Natural killer cell (primary cell): ENCODE measurements around the gene MAFG. TPM values are rescaled to one million over a fixed set of nuclear protein-coding genes. Genes with fewer than 3 reads are reported as not detected.

Source experiments
- ATAC-seq, 3 donors: fragments of 150-1000 bp in 2 of 3; fragments of 200-7000 bp in 1 of 3; cut with Tn5 transposase; 1 replicate in 1 of 3; 2 replicates in 2 of 3; pipeline ENCODE4 v1.10.0; 2021; ENCODE audit warnings: mild to moderate bottlenecking in 2 of 3, moderate library complexity in 2 of 3
- DNase-seq, 2 donors: peaks; one replicate each; pipeline versions ENCODE4 v3.0.0 to v3.0.0-alpha.2; 2013 to 2021; ENCODE audit warnings: mixed read lengths in 1 of 2
- H3K27ac ChIP-seq: one replicate; pipeline ENCODE4 v1.5.1; 2013; ENCODE audit warnings: mild to moderate bottlenecking, low read length
- H3K27me3 ChIP-seq: one replicate; pipeline ENCODE4 v1.6.1; 2013; ENCODE audit warnings: low read length; ENCODE audit not compliant: control insufficient read depth, insufficient read depth
- H3K36me3 ChIP-seq: one replicate; pipeline ENCODE4 v1.6.1; 2013; ENCODE audit warnings: low read length; ENCODE audit not compliant: control insufficient read depth, insufficient read depth
- H3K4me1 ChIP-seq: one replicate; pipeline ENCODE4 v1.6.1; 2013; ENCODE audit warnings: low read length; ENCODE audit not compliant: control insufficient read depth, insufficient read depth
- H3K4me3 ChIP-seq: one replicate; pipeline ENCODE4 v1.5.1; 2013; ENCODE audit warnings: low read length
- H3K9me3 ChIP-seq: one replicate; pipeline ENCODE4 v1.6.1; 2013; ENCODE audit warnings: low read length; ENCODE audit not compliant: control insufficient read depth, insufficient read depth
- H3K27ac Mint-ChIP-seq, 2 donors: one replicate each; pipeline ENCODE4 v1.8.0; 2022; ENCODE audit warnings: mild to moderate bottlenecking in 2 of 2, mixed read lengths in 2 of 2, moderate library complexity in 1 of 2
- H3K27me3 Mint-ChIP-seq, 2 donors: one replicate each; pipeline ENCODE4 v1.8.0; 2022; ENCODE audit warnings: low read depth in 2 of 2, mixed read lengths in 2 of 2
- H3K36me3 Mint-ChIP-seq: one replicate; pipeline ENCODE4 v1.8.0; 2022; ENCODE audit warnings: mixed read lengths
- H3K4me1 Mint-ChIP-seq, 2 donors: one replicate each; pipeline ENCODE4 v1.8.0; 2022; ENCODE audit warnings: mixed read lengths in 2 of 2
- H3K4me3 Mint-ChIP-seq: one replicate; pipeline ENCODE4 v1.8.0; 2022; ENCODE audit warnings: mild to moderate bottlenecking, moderate library complexity, mixed read lengths
- H3K9me3 Mint-ChIP-seq, 2 donors: one replicate each; pipeline ENCODE4 v1.8.0; 2022; ENCODE audit warnings: mixed read lengths in 2 of 2
- CTCF ChIP-seq: fragments of 200-600 bp; IDR thresholded peaks from one replicate; pipeline ENCODE4 v1.8.0; 2022; ENCODE audit warnings: antibody characterized with exemption
- WGBS: methylation state at CpG from one replicate; pipeline ENCODE4 v1.1.7; 2013; ENCODE audit warnings: missing lambda C conversion rate; ENCODE audit not compliant: insufficient coverage; 5-methylcytosine and 5-hydroxymethylcytosine counted together
- intact Hi-C: fragments of 100-400 bp; cut with micrococcal nuclease; formaldehyde crosslinking; loops from one replicate; pipeline ENCODE4 v1.14.2; 2022
- total RNA-seq, 4 donors: library from RNA; stranded (reverse); fragments of 120-200 nt in 1 of 4; gene quantifications; one replicate each; pipeline versions ENCODE4 v1.2.3 to v1.2.4, GENCODE V29; 2013 to 2022

The MAFG gene
- total RNA-seq, 3 donors from 2014 or later (not counting 1 experiment from before 2014, with no cell fraction given), result 11.9 to 14.6 (median 13.2) TPM

GRCh38 chr17:81947189-81947588, 19.7 kb upstream of the MAFG start, which contains the start of gene MYADML2:
TSS of gene MYADML2 (minus strand) at chr17:81947233. CDS start at chr17:81941741, 5,492 bp downstream.
- Histone ChIP-seq H3K9me3 (no peaks in the 10 kb centered on the region), H3K4me3 (no peak within 1 kb of the TSS), H3K27me3 (no peaks in the 10 kb centered on the region), H3K27ac (no peak within 1 kb of the TSS), H3K4me1 (no peaks in the 10 kb centered on the region), H3K36me3 (no peaks in the 10 kb centered on the region)
- Mint-ChIP-seq H3K27ac (no peak within 1 kb of the TSS), H3K4me1 (no peaks in the 10 kb centered on the region), H3K27me3 (peaks cover 0 to 3% of the 10 kb centered on the region in 2 donors), H3K36me3 (no peaks in the 10 kb centered on the region), H3K4me3 (no peak within 1 kb of the TSS), H3K9me3 (no peaks in the 10 kb centered on the region)
- ATAC-seq (no peak), DNase-seq (no peak)
- intact Hi-C loops, result no loop called here
- WGBS, result 90% methylated on average over 13 of the region's 13 CpGs
- no peak for TF ChIP-seq CTCF

- H3K4me3 Mint-ChIP-seq, result no peak overlapping the region
- intact Hi-C loops, result no loop called here
Measured at GRCh38 chr17:81944858-81945257, 17.3 kb upstream of the MAFG start.

GRCh38 chr17:81942167-81942553, 14.6 kb upstream of the MAFG start:
- no peak for TF ChIP-seq CTCF
- H3K36me3 Mint-ChIP-seq, result no peaks in the 10 kb centered on the region
- intact Hi-C loops, result no loop called here
- WGBS, result 72% methylated on average over 11 of the region's 12 CpGs
- H3K9me3 Mint-ChIP-seq, result no peaks in the 10 kb centered on the region
- H3K36me3 ChIP-seq, result no peaks in the 10 kb centered on the region
- peaks cover 5% of the 10 kb centered on the region for H3K4me1 ChIP-seq
- H3K4me3 Mint-ChIP-seq, result no peak overlapping the region
- no peak for ATAC-seq
- no peak for DNase-seq
- peaks cover 6% of the 10 kb centered on the region for H3K27me3 ChIP-seq
- H3K27me3 Mint-ChIP-seq, result no peaks in the 10 kb centered on the region
- H3K9me3 ChIP-seq, result no peaks in the 10 kb centered on the region
- no peak overlapping the region for H3K27ac Mint-ChIP-seq
- H3K4me3 ChIP-seq, result no peak overlapping the region
- H3K4me1 Mint-ChIP-seq, result peaks cover 0 to 7% of the 10 kb centered on the region in 2 donors
- no peak overlapping the region for H3K27ac ChIP-seq

More at GRCh38 chr17:81944858-81945257, 17.3 kb upstream of the MAFG start:
- TF ChIP-seq CTCF, result no peak
- Mint-ChIP-seq H3K27me3 (peaks cover 0 to 3% of the 10 kb centered on the region in 2 donors), H3K27ac (no peak overlapping the region), H3K36me3 (no peaks in the 10 kb centered on the region), H3K4me1 (no peaks in the 10 kb centered on the region), H3K9me3 (no peaks in the 10 kb centered on the region)
- no peaks in the 10 kb centered on the region for H3K27me3 ChIP-seq
- no peak overlapping the region for H3K27ac ChIP-seq
- no peak overlapping the region for H3K4me3 ChIP-seq
- H3K36me3 ChIP-seq, result no peaks in the 10 kb centered on the region
- DNase-seq (no peak), ATAC-seq (no peak)
- 91% methylated on average over 9 of the region's 9 CpGs for WGBS
- no peaks in the 10 kb centered on the region for H3K9me3 ChIP-seq
- no peaks in the 10 kb centered on the region for H3K4me1 ChIP-seq

DNA sequence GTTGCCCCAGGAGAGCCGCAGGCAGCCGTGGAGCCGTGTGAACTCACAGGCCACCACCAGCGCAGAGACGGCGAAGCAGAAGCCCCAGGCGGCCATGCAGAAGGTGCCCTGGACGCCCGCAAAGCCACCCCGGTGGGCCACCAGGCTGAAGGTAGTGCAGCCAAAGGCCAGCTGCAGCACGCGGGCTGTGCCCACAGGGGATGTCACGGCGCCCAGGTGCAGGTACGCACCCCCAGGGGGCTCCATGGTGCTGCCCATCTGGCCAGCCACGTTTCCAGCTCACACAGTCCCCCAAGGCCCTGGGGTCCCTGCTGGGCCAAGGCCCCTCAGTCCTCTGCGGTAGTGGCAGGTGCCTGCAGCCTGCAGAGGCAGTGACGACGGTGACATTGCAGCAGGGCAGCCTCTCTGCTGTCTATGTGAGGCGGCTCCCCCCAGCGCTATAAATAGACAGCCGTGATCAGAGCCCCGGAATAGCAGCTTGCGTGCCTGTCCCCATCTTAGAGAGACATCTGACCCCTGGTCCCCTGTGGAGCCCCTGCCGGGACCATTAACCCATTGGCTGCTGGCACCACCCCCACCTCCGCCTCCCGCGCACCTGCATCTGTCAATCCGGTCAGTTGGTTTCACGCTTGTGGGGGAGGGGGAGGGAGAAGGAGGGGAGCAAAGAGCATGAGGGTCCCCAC, 14.1 kb upstream of the MAFG start:
- no peak overlapping the region for H3K4me3 ChIP-seq
- H3K36me3 ChIP-seq, result no peaks in the 10 kb centered on the region
- TF ChIP-seq CTCF, result no peak
- no peaks in the 10 kb centered on the region for H3K27me3 Mint-ChIP-seq
- no peaks in the 10 kb centered on the region for H3K36me3 Mint-ChIP-seq
- ATAC-seq (no peak), DNase-seq (no peak)
- no peak overlapping the region for H3K4me3 Mint-ChIP-seq
- peaks cover 6% of the 10 kb centered on the region for H3K27me3 ChIP-seq
- peaks cover 0 to 7% of the 10 kb centered on the region in 2 donors for H3K4me1 Mint-ChIP-seq
- no peak overlapping the region for H3K27ac Mint-ChIP-seq
- H3K9me3 Mint-ChIP-seq, result no peaks in the 10 kb centered on the region
- 58% methylated on average over 30 of the region's 30 CpGs for WGBS
- H3K4me1 ChIP-seq, result peaks cover 9% of the 10 kb centered on the region
- H3K9me3 ChIP-seq, result no peaks in the 10 kb centered on the region
- intact Hi-C loops, result no loop called here
- H3K27ac ChIP-seq, result no peak overlapping the region
